Caco-2 (cell line): ENCODE measurements around the gene DCTPP1. TPM values are rescaled to one million over a fixed set of nuclear protein-coding genes. Genes with fewer than 3 reads are reported as not detected.

Source experiments
- BruUV-seq: library from RNA; stranded (reverse); fragments of 400-500 nt; replicated peaks from 2 replicates; lab custom pipeline; 2021; lab: Mats Ljungman, UMichigan
- CTCF ChIA-PET: fragments of 300-600 bp; sonication (Branson Sonifier 250); formaldehyde crosslinking; loops from one replicate; lab custom pipeline; 2022; ENCODE audit warnings: antibody characterized with exemption; lab: Charles Lee
- POLR2A ChIA-PET: fragments of 300-600 bp; sonication (Branson Sonifier 250); formaldehyde crosslinking; loops from one replicate; lab custom pipeline; 2022; ENCODE audit warnings: antibody characterized with exemption; lab: Charles Lee
- DNase-seq, 2 experiments: peaks; one replicate each; pipeline versions ENCODE4 v3.0.0 to v3.0.0-alpha.2; 2020 to 2022
- H3K27me3 ChIP-seq: replicated peaks from 2 replicates; pipeline ENCODE4 v1.6.0; 2011; ENCODE audit warnings: low read length; ENCODE audit not compliant: control insufficient read depth, insufficient read depth
- H3K36me3 ChIP-seq: 2 replicates; pipeline ENCODE4 v1.5.1; 2011; ENCODE audit warnings: low read length; ENCODE audit not compliant: control insufficient read depth, insufficient read depth
- H3K4me1 ChIP-seq: fragments of 250-450 bp; sonication (Bioruptor Pico); 2 replicates; pipeline ENCODE4 v1.5.1; 2020; ENCODE audit warnings: mild to moderate bottlenecking
- H3K4me3 ChIP-seq: 2 replicates; pipeline ENCODE4 v1.5.1; 2011; ENCODE audit warnings: low read depth, mild to moderate bottlenecking, control low read depth, low read length
- H3K9me3 ChIP-seq: fragments of 250-450 bp; sonication (Bioruptor Pico); 2 replicates; pipeline ENCODE4 v1.5.1; 2020; ENCODE audit warnings: mild to moderate bottlenecking, moderate library complexity
- H3K27ac Mint-ChIP-seq: one replicate; pipeline ENCODE4 v1.8.0; 2022; ENCODE audit warnings: mixed read lengths; ENCODE audit not compliant: unreplicated experiment
- H3K27me3 Mint-ChIP-seq: one replicate; pipeline ENCODE4 v1.8.0; 2022; ENCODE audit warnings: mixed read lengths; ENCODE audit not compliant: insufficient read depth, unreplicated experiment
- H3K36me3 Mint-ChIP-seq: one replicate; pipeline ENCODE4 v1.8.0; 2022; ENCODE audit warnings: mild to moderate bottlenecking, mixed read lengths; ENCODE audit not compliant: insufficient read depth, unreplicated experiment
- H3K4me1 Mint-ChIP-seq: one replicate; pipeline ENCODE4 v1.8.0; 2022; ENCODE audit warnings: low read depth, mixed read lengths; ENCODE audit not compliant: unreplicated experiment
- H3K4me3 Mint-ChIP-seq: one replicate; pipeline ENCODE4 v1.8.0; 2022; ENCODE audit warnings: mild to moderate bottlenecking, moderate library complexity, mixed read lengths; ENCODE audit not compliant: unreplicated experiment
- H3K9me3 Mint-ChIP-seq: one replicate; pipeline ENCODE4 v1.8.0; 2022; ENCODE audit warnings: mixed read lengths; ENCODE audit not compliant: unreplicated experiment
- CTCF ChIP-seq, 2 experiments: fragments of 200-600 bp in 1 of 2; IDR thresholded peaks; 1 replicate in 1 of 2; 2 replicates in 1 of 2; pipeline versions ENCODE4 v1.5.1 to v1.8.0; 2011 to 2022; ENCODE audit warnings: antibody characterized with exemption in 1 of 2, control low read depth in 1 of 2, inconsistent platforms in 1 of 2, low read depth in 1 of 2, low read length in 1 of 2, mild to moderate bottlenecking in 1 of 2, moderate library complexity in 1 of 2; ENCODE audit not compliant: insufficient read depth in 1 of 2, severe bottlenecking in 1 of 2, unreplicated experiment in 1 of 2
- intact Hi-C: fragments of 100-400 bp; cut with micrococcal nuclease; formaldehyde crosslinking; loops from one replicate; pipeline ENCODE4 v1.10.0; 2022; ENCODE audit not compliant: unreplicated experiment
- total RNA-seq: library from RNA; stranded (reverse); gene quantifications from 2 replicates; pipeline ENCODE4 v1.2.3, GENCODE V29; 2022

DCTPP1 gene
- total RNA-seq, 1 experiment from 2014 or later: 51.1 TPM

GRCh38 chr16:30439720-30440348 lies 10.0 kb upstream of the DCTPP1 start:
- H3K27ac Mint-ChIP-seq: no peak overlapping the region
- no peaks in the 10 kb centered on the region for H3K27me3 ChIP-seq
- ChIA-PET CTCF (no interaction called here), POLR2A (no interaction called here)
- BruUV-seq: no TSS peak
- no peak overlapping the region for H3K4me3 Mint-ChIP-seq
- no peak for TF ChIP-seq CTCF (IDR thresholded peaks at IDR 0.05; ENCODE audit: insufficient read depth in 1 of 2, low read depth in 1 of 2, low read length in 1 of 2, severe bottlenecking in 1 of 2, unreplicated experiment in 1 of 2)
- peaks cover 19% of the 10 kb centered on the region; the same call in 1 of the 2 replicates for H3K4me1 ChIP-seq
- H3K9me3 Mint-ChIP-seq: no peaks in the 10 kb centered on the region
- H3K4me3 ChIP-seq: no peak overlapping the region
- no peaks in the 10 kb centered on the region for H3K9me3 ChIP-seq
- no peaks in the 10 kb centered on the region for H3K27me3 Mint-ChIP-seq
- no peak for DNase-seq
- intact Hi-C loops: no loop called here
- H3K36me3 ChIP-seq: peaks cover 8% of the 10 kb centered on the region; the same call in 1 of the 2 replicates
- H3K4me1 Mint-ChIP-seq: peaks cover 14% of the 10 kb centered on the region
- peaks cover 26% of the 10 kb centered on the region for H3K36me3 Mint-ChIP-seq

GRCh38 chr16:30438835-30439234 lies 9.0 kb upstream of the DCTPP1 start:
- Mint-ChIP-seq H3K36me3 (peaks cover 18% of the 10 kb centered on the region), H3K4me1 (peaks cover 14% of the 10 kb centered on the region), H3K27me3 (no peaks in the 10 kb centered on the region), H3K9me3 (no peaks in the 10 kb centered on the region), H3K4me3 (no peak overlapping the region), H3K27ac (no peak overlapping the region)
- ChIA-PET POLR2A (interaction anchor here (0.7 kb wide), 1 partner anchor 66 kb away, joined by 7 read pairs; no protein-coding TSS in a partner anchor), CTCF (no interaction called here)
- intact Hi-C loops: no loop called here
- H3K4me3 ChIP-seq: no peak overlapping the region
- no peak for DNase-seq
- 0 out of 2 replicates have a peak, but pooled peaks cover 9% of the 10 kb centered on the region for H3K4me1 ChIP-seq
- no peak for TF ChIP-seq CTCF (IDR thresholded peaks at IDR 0.05; ENCODE audit: insufficient read depth in 1 of 2, low read depth in 1 of 2, low read length in 1 of 2, severe bottlenecking in 1 of 2, unreplicated experiment in 1 of 2)
- no TSS peak for BruUV-seq
- H3K27me3 ChIP-seq: no peaks in the 10 kb centered on the region
- H3K9me3 ChIP-seq: no peaks in the 10 kb centered on the region
- peaks cover 2% of the 10 kb centered on the region; the same call in 1 of the 2 replicates for H3K36me3 ChIP-seq

- Mint-ChIP-seq H3K27me3 (no peaks in the 10 kb centered on the region), H3K36me3 (peaks cover 5% of the 10 kb centered on the region), H3K9me3 (no peaks in the 10 kb centered on the region), H3K27ac (peak overlapping the region; percentile 65), H3K4me3 (peak overlapping the region; percentile 12), H3K4me1 (peaks cover 8% of the 10 kb centered on the region)
- ChIA-PET CTCF (interaction anchor here (1.4 kb wide), 1 partner anchor 98 kb away, joined by 6 read pairs; no protein-coding TSS in a partner anchor), POLR2A (interaction anchor here (0.6 kb wide), 1 partner anchor 135 kb away, joined by 4 read pairs; no protein-coding TSS in a partner anchor)
- Histone ChIP-seq H3K4me1 (0 out of 2 replicates have a peak, but pooled peaks cover 9% of the 10 kb centered on the region), H3K27me3 (no peaks in the 10 kb centered on the region), H3K36me3 (no peaks in the 10 kb centered on the region), H3K4me3 (no peak overlapping the region), H3K9me3 (no peaks in the 10 kb centered on the region)
- peak; percentile 62 for DNase-seq
- intact Hi-C loops: no loop called here
- no TSS peak for BruUV-seq
- no peak for TF ChIP-seq CTCF (IDR thresholded peaks at IDR 0.05; ENCODE audit: insufficient read depth in 1 of 2, low read depth in 1 of 2, low read length in 1 of 2, severe bottlenecking in 1 of 2, unreplicated experiment in 1 of 2)
Observed at GRCh38 chr16:30437511-30438046, 7.7 kb upstream of the DCTPP1 start.
